Activated T-cell treated with anti-CD3 and anti-CD28 coated beads, Interleukin-2, amount 50 U/mL, for 24 hours (primary cell): ENCODE measurements around the gene FARSA.
A peak's percentile ranks its signal among the peaks of the same experiment; 100 is the strongest.

Experiments
- DNase-seq: peaks from one replicate; pipeline ENCODE4 v3.0.0-alpha.2; 2020
- H3K27ac Mint-ChIP-seq: 2 replicates; pipeline ENCODE4 v1.8.0; 2020; ENCODE audit warnings: mild to moderate bottlenecking, mixed read lengths
- H3K27me3 Mint-ChIP-seq: 2 replicates; pipeline ENCODE4 v1.8.0; 2020; ENCODE audit warnings: mixed read lengths
- H3K36me3 Mint-ChIP-seq: 2 replicates; pipeline ENCODE4 v1.8.0; 2020; ENCODE audit warnings: low read depth, mixed read lengths
- H3K4me1 Mint-ChIP-seq: 2 replicates; pipeline ENCODE4 v1.8.0; 2020; ENCODE audit warnings: low read depth, mixed read lengths
- H3K4me3 Mint-ChIP-seq: 2 replicates; pipeline ENCODE4 v1.8.0; 2020; ENCODE audit warnings: mild to moderate bottlenecking, moderate library complexity, mixed read lengths
- H3K9me3 Mint-ChIP-seq: 2 replicates; pipeline ENCODE4 v1.8.0; 2020; ENCODE audit warnings: mixed read lengths

FARSA gene

DNA sequence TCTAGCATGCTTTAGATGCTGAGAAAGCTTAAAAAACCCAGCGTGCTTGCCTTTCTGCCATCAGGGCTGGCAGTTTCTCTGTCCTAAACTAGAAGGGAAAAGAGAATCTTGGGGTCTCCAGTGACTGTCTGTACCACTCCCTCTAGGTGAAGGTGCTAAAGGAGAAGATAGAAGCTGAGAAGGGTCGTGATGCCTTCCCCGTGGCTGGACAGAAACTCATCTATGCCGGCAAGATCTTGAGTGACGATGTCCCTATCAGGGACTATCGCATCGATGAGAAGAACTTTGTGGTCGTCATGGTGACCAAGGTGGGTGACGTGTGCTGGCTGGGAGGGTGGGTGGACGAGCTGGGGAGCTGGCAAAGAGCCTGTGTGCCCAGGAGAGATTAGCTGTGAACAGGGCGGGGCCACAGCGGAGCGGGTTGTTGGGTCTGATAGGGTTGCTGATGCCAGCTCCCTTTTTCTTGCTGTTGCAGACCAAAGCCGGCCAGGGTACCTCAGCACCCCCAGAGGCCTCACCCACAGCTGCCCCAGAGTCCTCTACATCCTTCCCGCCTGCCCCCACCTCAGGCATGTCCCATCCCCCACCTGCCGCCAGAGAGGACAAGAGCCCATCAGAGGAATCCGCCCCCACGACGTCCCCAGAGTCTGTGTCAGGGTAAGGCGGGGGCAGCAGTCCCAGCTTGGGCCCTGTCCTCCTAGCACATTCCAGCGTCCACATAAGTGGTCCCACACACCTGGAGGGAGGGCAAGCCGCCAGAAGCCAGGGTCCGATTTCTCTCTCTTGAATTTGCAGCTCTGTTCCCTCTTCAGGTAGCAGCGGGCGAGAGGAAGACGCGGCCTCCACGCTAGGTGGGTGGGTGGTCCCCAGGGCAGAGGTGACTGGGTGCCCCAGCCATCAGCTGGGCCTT lies 14.4 kb upstream of the FARSA start:
- Mint-ChIP-seq H3K36me3 (peaks cover 96% of the 10 kb centered on the region), H3K9me3 (no peaks in the 10 kb centered on the region)

DNA sequence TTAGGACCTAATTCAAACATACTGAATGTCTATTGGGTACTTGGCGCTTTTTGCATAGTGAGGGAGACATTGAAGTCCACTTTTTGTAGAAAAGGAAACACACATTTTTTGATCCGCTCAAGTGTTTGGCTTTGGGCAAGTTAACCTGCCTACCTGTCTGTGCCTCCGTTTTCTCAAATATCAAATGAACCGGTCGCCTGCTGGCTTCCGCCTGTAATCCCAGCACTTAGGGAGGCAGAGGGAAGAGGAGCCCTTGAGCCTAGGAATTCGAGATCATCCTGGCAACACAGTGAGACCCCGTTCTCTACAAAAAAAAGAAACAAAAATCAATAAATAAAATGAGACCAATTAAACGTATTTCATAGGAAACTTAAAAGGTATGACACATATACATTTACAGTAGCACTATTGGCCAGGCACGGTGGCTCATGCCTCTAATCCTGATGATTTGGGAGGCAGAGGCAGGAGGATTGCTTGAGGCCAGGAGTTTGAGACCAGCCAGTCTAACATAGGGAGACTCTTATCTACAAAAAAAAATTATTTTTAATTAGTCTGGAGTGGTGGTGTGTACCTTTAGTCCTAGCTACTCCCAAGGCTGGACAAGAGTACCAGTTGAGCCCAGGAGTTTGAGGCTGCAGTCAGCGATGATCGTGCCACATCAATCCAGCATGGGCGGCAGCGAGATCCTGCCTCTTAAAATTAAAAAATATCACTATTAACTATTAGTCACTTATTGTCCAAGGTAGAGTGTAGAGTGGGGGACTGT lies 13.4 kb upstream of the FARSA start:
- Mint-ChIP-seq H3K27me3 (no peaks in the 10 kb centered on the region), H3K27ac (peak overlapping the region; percentile 98), H3K4me1 (peaks cover 61% of the 10 kb centered on the region), H3K9me3 (no peaks in the 10 kb centered on the region), H3K36me3 (peaks cover 97% of the 10 kb centered on the region), H3K4me3 (peak overlapping the region; percentile 92)
- DNase-seq: no peak

More for the DNA sequence above, 14.4 kb upstream of the FARSA start:
- Mint-ChIP-seq H3K27me3 (no peaks in the 10 kb centered on the region), H3K27ac (peak overlapping the region; percentile 98), H3K4me1 (peaks cover 57% of the 10 kb centered on the region), H3K4me3 (peak overlapping the region; percentile 92)
- peak; percentile 30 for DNase-seq

DNA sequence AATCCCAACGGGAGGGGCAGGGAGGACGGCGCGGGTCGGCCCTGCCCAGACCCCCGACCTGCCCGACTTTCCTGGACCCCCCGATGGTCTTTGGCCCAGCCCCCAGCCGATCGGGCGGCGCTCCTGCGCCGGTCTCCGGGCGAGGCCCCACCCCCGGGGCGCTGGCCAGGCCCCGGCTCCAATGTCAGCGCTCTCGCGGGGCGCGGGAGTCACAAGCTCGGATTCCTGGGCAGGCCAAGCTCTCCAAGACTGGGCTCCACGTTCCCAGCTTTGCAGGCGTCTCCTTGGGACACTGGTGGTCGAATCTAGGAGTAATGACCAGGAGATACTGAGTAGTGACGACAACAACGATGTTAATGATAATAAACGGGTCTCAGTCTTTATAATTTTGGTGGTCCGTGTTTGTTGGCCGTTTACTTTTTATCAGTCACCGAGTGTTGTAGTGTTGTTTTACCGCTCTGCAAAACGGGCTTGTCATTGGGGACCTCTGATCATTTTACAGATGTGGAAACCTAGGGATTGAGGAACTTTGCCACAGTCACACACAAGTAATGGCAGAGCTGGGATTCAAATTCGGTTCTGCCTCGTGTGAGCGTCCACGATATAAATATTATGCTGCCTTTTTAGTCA lies 12.7 kb upstream of the FARSA start:
- H3K27me3 Mint-ChIP-seq: no peaks in the 10 kb centered on the region
- no peaks in the 10 kb centered on the region for H3K9me3 Mint-ChIP-seq
- peak overlapping the region; percentile 92 for H3K4me3 Mint-ChIP-seq
- H3K4me1 Mint-ChIP-seq: peaks cover 67% of the 10 kb centered on the region
- DNase-seq: peak; percentile 80
- peak overlapping the region; percentile 98 for H3K27ac Mint-ChIP-seq
- peaks cover 97% of the 10 kb centered on the region for H3K36me3 Mint-ChIP-seq

DNA sequence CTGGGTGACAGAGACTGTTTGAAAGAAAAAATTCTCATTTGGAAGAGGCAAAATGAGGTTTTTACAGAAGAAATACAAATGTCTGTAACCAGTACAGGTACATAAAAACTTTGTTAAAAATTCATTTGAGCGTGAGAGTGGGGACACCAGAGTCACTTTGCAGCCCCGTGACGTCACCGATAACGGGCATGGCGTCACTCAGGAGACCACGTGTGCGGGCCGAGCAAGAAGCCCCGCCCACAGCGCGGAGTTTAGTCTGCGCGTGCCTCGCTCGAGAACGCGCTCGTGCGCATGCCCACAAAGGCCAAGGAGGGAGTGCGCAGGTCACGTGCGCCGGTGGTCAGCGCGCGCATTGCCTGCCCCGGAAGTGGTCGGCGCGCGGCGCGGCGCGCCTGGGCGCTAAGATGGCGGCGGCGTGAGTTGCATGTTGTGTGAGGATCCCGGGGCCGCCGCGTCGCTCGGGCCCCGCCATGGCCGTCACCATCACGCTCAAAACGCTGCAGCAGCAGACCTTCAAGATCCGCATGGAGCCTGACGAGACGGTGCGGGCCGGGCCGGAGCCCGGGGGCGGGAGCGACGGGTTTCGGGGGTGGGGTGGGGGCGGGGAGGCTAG lies 12.1 kb upstream of the FARSA start, which contains the start of gene RAD23A:
TSS of gene RAD23A (plus strand) at position 384 of the 613 bp plus-strand sequence. CDS start at position 471, 87 bp downstream.
- Mint-ChIP-seq H3K4me1 (peaks cover 73% of the 10 kb centered on the region), H3K27me3 (no peaks in the 10 kb centered on the region), H3K27ac (peak within 1 kb of the TSS; percentile 98), H3K36me3 (peaks cover 97% of the 10 kb centered on the region), H3K9me3 (no peaks in the 10 kb centered on the region), H3K4me3 (peak within 1 kb of the TSS; percentile 92)
- DNase-seq: peak; percentile 99

- Mint-ChIP-seq H3K27me3 (no peaks in the 10 kb centered on the region), H3K27ac (peak overlapping the region; percentile 98), H3K4me3 (peak overlapping the region; percentile 92), H3K9me3 (no peaks in the 10 kb centered on the region), H3K4me1 (peaks cover 83% of the 10 kb centered on the region), H3K36me3 (peaks cover 97% of the 10 kb centered on the region)
- DNase-seq: no peak
These were observed 10.7 kb upstream of the FARSA start for GRCh38 chr19:12944104-12944674.

- peaks cover 87% of the 10 kb centered on the region for H3K4me1 Mint-ChIP-seq
- H3K4me3 Mint-ChIP-seq: peak overlapping the region; percentile 98
- peaks cover 97% of the 10 kb centered on the region for H3K36me3 Mint-ChIP-seq
- H3K9me3 Mint-ChIP-seq: no peaks in the 10 kb centered on the region
- peak overlapping the region; percentile 96 for H3K27ac Mint-ChIP-seq
- H3K27me3 Mint-ChIP-seq: no peaks in the 10 kb centered on the region
- no peak for DNase-seq
These were observed 10.0 kb upstream of the FARSA start for GRCh38 chr19:12943437-12944044.

GRCh38 chr19:12940897-12941296 lies 7.4 kb upstream of the FARSA start:
- Mint-ChIP-seq H3K4me1 (peaks cover 82% of the 10 kb centered on the region), H3K4me3 (peak overlapping the region; percentile 98), H3K9me3 (no peaks in the 10 kb centered on the region), H3K27ac (peak overlapping the region; percentile 96), H3K36me3 (peaks cover 75% of the 10 kb centered on the region), H3K27me3 (no peaks in the 10 kb centered on the region)
- no peak for DNase-seq

GRCh38 chr19:12939975-12940423 lies 6.5 kb upstream of the FARSA start:
- no peaks in the 10 kb centered on the region for H3K9me3 Mint-ChIP-seq
- peaks cover 80% of the 10 kb centered on the region for H3K4me1 Mint-ChIP-seq
- peak overlapping the region; percentile 96 for H3K27ac Mint-ChIP-seq
- DNase-seq: no peak
- no peaks in the 10 kb centered on the region for H3K27me3 Mint-ChIP-seq
- peaks cover 67% of the 10 kb centered on the region for H3K36me3 Mint-ChIP-seq
- H3K4me3 Mint-ChIP-seq: peak overlapping the region; percentile 98

GRCh38 chr19:12938779-12939601 lies 5.5 kb upstream of the FARSA start:
- DNase-seq: peak; percentile 68
- Mint-ChIP-seq H3K4me1 (peaks cover 74% of the 10 kb centered on the region), H3K27ac (peak overlapping the region; percentile 96), H3K4me3 (peak overlapping the region; percentile 98), H3K27me3 (no peaks in the 10 kb centered on the region), H3K36me3 (peaks cover 57% of the 10 kb centered on the region), H3K9me3 (no peaks in the 10 kb centered on the region)

DNA sequence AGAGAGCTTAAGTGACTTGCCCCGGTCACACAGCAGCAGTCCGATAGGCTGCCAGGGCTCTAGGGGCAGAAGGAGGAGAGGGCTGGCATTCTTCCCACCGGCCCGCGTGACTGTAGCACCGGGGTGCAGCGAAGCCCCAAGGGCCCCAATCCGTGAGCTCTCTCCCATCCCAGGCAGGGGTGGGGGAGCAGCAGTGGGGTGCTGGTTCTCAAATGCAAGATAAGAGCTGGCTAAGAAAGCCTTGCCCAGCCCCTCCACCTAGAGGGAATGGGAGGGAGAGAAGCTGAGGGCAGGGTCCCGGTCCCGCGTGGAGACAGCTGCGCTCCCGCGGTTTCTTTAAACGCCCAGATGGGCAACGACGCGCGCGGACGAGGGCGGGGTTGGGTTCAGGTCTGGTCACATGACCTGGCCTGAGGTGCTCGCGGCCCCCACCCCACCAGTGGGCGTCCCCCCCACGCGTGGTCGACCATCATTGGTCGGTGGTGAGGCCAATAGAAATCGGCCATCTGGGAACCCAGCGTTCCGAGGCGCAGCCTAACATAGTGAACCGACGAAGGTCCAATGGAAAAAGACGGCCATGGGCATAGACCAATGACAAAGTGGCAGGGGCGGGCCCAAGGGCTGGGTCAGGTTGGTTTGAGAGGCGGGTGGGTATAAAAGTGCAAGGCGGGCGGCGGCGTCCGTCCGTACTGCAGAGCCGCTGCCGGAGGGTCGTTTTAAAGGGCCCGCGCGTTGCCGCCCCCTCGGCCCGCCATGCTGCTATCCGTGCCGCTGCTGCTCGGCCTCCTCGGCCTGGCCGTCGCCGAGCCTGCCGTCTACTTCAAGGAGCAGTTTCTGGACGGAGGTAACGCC lies 4.6 kb upstream of the FARSA start, which contains the start of gene CALR:
TSS of gene CALR (plus strand) at position 683 of the 852 bp plus-strand sequence. CDS start at position 754, 71 bp downstream.
- Mint-ChIP-seq H3K4me3 (peak within 1 kb of the TSS; percentile 98), H3K36me3 (peaks cover 53% of the 10 kb centered on the region), H3K27ac (peak within 1 kb of the TSS; percentile 96), H3K9me3 (no peaks in the 10 kb centered on the region), H3K27me3 (no peaks in the 10 kb centered on the region), H3K4me1 (peaks cover 70% of the 10 kb centered on the region)
- DNase-seq: peak; percentile 99

GRCh38 chr19:12937093-12937926 lies 3.8 kb upstream of the FARSA start:
- DNase-seq: no peak
- no peaks in the 10 kb centered on the region for H3K27me3 Mint-ChIP-seq
- peaks cover 71% of the 10 kb centered on the region for H3K4me1 Mint-ChIP-seq
- no peaks in the 10 kb centered on the region for H3K9me3 Mint-ChIP-seq
- peaks cover 53% of the 10 kb centered on the region for H3K36me3 Mint-ChIP-seq
- peak overlapping the region; percentile 96 for H3K27ac Mint-ChIP-seq
- peak overlapping the region; percentile 98 for H3K4me3 Mint-ChIP-seq
